Measurements from ENCODE around the gene ZSCAN5A.
A peak's percentile ranks its signal among the peaks of the same experiment; 100 is the strongest.
"Not testable (repeated sequence)": the region's sequence is repeated elsewhere in the genome, so short reads cannot be mapped to it uniquely, and the experiment has no call there.

The ZSCAN5A gene, protein sequence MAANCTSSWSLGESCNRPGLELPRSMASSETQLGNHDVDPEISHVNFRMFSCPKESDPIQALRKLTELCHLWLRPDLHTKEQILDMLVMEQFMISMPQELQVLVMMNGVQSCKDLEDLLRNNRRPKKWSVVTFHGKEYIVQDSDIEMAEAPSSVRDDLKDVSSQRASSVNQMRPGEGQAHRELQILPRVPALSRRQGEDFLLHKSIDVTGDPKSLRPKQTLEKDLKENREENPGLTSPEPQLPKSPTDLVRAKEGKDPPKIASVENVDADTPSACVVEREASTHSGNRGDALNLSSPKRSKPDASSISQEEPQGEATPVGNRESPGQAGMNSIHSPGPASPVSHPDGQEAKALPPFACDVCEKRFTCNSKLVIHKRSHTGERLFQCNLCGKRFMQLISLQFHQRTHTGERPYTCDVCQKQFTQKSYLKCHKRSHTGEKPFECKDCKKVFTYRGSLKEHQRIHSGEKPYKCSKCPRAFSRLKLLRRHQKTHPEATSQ

DNA sequence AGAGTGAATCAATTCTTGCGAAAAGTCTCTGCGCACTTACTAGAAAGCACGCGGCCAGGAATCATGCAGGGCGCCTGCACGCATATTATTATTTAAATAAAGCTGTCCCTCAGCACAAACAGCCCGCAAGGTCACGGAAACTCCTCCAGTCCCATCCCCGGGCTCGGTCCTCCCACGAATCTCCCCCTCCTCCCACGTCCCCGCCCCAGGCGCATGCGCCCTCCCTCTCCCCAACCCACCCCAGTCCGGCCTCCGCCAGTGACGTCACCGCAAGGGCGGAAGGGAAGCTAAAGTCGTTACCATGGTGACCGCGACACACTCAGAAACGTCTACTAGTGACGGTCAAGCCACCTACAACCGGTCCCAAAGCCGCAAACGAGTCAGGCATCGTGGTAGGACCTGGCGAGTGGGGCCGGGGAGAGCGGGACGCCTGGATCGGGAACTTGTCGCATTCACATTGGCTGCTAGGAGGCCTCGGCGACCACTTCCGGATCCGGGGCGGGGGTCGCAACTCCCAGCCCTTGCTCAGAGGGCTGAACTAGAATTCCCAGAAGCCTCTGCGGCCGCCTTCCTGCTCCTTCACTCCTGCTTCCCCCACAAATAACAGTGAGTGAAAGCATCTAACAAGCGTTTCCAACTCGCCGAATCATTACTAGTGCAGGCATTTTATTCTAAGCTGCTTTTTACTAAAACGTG, at the start of gene ZSCAN5A:
Gene ZSCAN5A, minus strand, starts transcription at position 459 of the 696 bp plus-strand sequence. CDS start 89,793 bp downstream, outside the sequence.
- DNase-seq (ENCODE audit: low read depth), result peak; percentile 75

DNA sequence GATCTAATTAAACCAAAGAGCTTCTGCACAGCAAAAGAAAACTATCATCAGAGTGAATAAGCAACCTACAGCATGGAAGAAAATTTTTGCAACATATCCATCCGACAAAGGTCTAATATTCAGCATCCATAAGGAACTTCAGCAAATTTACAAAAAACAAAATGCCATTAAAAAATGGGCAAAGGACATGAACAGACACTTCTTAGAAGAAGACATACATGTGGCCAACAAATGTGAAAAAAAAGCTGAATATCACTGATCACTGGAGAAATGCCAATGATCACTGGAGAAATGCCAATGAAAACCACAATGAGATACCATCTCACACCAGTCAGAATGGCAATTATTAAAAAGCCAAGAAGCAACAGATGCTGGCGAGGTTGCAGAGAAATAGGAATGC, 46.2 kb upstream of the ZSCAN5A start:
- DNase-seq (ENCODE audit: low read depth), result no peak

DNA sequence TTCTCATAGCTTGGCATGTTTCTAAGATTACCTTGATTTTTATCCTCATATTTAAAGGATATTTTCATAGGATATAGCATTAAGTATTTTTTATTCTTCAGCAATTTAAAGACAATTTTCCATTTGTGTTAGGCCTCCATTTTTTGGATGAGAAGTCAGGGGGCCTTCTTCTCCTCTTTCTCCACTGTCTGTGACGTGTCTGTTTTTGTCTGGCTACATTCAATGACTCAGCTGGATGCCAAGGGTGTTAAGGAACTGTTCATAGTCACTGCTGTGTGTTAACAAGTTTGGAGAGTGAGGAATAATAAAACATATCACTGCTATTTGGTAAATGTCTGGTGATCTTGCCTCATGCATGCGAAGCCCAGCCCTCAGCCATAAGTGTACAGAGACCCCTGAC, 42.3 kb upstream of the ZSCAN5A start:
- DNase-seq (ENCODE audit: low read depth), result no peak

DNA sequence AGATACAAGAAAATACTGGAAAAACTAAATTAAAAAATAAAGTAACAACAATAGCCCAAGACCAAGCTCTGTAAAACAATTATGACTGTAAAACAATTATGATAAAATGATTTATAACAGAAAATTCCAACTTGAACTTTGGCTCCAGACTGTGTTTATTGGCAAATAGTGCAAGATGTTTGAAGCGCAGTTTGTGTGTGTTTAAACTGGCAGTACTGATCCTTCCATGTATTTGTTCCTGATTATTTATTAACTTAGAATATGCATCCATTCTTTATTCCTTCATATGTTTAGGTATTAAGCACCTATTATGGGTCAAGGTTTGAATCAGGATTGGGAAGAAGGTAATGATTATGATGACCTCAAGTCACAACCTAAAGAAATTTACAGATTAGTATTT, 40.9 kb upstream of the ZSCAN5A start:
- no peak for DNase-seq (ENCODE audit: low read depth)

DNA sequence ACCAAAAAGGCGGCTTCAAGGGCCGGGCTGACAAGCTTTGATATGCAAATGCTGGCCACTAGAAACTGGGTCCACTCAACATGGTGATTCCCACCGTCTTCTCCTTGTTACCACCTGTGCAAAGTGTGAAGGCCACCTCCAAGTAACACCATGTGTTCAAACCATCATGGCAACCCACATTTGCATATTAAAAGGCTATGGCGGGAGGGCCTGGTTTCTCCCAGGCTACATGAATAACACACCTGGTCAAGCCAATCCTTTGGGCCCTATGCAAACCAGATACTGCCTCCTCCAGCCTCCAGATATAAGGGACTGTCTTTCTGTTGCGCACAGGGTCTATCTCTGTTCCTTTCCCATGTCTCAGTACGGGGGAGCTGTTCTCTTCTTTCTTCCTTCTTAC, 36.6 kb upstream of the ZSCAN5A start:
- no peak for DNase-seq (ENCODE audit: low read depth)

DNA sequence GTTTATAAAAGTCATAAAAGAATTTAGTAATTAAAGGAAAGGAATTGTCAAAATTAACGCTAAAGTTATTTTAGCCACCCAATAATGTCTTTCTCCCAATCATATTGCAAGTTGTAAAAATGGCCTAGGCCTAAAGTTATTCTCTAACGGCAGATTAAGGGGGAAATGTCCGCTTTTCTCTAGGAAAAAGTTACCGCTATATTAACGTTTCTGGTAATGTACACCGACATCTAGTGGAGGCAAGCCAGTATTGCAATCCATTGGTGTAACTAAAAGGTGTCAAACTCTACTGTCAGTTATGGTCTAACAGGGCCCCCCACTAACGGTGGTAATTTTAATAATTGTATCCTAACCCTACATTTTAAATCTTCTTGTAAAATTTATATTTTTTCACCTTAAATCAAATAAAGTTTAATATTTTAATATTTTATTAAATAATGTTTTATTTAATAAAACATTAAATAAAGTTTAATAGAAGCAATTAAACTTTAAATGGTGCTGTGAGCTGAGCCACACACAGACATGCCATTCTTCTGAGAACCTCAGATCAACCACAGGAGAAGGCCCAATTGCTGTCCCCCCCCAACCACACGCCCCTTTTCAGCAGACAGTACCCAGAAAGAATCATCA, 35.9 kb upstream of the ZSCAN5A start:
- no peak for DNase-seq (ENCODE audit: low read depth)

DNA sequence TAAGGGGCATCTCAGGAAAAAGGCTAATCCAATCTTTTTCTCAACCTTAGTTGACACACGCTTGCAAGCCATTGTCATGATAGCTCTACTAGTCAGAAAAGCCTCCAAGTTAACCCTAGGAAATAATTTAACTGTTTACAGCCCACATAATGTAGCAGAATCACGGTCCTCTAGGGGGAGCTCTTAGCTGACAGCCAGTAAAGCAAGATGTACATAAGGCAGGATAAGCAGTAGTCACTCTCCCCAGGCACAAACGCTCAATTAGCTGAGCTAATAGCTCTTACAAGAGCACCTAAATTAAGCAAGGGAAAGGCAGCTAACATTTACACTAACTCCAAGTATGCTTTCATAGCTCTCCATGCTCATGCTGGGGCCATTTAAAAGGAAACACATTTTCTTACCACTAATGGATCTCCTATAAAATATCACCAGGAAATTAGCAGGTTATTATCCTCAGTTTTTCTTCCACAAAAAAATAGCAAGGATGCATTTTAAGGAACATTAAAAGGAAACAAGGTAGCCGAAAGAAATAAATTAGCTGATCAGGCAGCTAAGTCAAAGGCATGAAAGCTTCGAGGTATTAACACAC, 33.7 kb upstream of the ZSCAN5A start:
- DNase-seq (ENCODE audit: low read depth), result no peak

DNA sequence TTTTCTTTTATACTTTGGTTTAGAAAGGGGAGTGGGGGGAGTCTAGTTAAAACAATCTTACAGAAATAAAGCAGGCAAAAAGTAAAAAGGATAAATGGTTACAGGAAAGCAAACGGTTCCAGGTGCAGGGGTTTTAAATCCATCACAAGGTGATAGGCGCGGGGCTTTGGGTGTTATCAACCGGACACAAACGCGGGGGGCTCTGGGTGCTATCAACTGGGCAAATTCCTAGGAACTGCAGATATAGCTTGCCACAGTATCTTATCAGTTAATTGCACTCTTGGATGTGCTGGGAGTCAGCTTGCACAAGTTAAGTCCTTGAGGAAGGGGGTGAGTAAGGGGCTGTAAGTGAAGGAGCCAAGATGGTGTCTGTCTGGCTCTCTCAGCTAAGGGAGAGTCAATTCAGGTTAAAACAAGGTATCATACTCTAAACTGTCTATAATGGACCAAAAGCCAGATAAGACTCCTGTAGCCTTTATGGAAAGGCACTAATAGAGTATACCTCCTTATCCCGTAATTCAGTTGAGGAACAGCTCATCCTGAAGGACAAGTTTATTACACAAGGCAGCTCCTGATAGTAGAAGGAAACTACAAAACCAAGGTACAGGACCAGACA, 32.6 kb upstream of the ZSCAN5A start:
- no peak for DNase-seq (ENCODE audit: low read depth)

DNA sequence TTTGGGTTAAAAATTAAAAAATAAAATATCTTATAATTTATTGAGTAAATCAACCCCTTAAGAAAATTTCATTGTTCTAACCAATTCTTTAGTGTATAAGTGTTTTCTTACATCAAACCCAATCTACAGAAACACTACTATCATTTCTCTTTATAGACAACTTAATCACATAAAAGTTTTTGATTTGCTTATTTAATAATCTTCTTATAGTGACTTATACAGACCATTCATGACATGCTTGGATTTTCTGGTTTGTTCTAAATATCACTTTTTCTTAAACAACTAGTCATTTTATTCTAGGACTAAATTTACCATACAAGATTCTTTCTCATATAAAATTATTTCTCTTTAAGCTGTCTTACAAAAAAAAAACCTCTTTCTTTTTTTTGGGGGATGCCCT, 27.3 kb upstream of the ZSCAN5A start:
- DNase-seq (ENCODE audit: low read depth), result no peak

DNA sequence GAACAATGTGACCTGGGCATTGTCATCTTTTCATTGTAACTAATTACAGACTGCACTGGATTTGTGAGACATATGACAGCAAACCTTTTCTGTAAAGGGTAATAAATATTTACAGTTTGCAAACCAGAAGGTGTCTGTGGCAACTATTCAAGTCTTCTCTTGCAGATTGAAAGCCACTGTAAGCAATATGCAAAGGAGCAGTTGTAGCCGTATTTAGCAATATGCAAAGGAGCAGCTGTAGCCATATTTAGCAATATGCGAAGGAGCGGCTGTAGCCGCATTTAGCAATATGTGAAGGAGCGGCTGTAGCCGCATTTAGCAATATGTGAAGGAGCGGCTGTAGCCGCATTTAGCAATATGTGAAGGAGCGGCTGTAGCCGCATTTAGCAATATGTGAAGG, 24.4 kb upstream of the ZSCAN5A start:
- not testable (repeated sequence) for DNase-seq (ENCODE audit: low read depth)

DNA sequence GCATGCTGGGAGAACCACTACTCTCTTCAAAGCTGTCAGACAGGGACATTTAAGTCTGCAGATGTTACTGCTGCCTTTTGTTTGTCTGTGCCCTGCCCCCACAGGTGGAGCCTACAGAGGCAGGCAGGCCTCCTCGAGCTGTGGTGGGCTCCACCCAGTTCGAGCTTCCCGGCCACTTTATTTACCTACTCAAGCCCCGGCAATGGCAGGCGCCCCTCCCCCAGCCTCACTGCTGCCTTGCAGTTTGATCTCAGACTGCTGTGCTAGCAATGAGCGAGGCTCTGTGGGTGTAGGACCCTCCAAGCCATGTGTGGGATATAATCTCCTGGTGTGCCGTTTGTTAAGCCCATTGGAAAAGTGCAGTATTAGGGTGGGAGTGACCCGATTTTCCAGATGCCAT, 22.4 kb upstream of the ZSCAN5A start:
- DNase-seq (ENCODE audit: low read depth), result not testable (repeated sequence)

DNA sequence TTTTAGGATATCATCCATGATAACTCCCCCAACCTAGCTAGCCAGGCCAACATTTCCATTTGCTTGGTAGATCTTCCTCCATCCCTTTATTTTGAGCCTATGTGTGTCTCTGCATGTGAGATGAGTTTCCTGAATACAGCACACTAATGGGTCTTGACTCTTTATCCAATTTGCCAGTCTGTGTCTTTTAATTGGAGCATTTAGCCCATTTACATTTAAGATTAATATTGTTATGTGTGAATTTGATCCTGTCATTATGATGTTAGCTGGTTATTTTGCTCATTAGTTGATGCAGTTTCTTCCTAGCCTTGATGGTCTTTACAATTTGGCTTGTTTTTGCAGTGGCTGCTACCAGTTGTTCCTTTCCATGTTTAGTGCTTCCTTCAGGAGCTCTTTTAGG, 20.7 kb upstream of the ZSCAN5A start:
- DNase-seq (ENCODE audit: low read depth), result not testable (repeated sequence)

DNA sequence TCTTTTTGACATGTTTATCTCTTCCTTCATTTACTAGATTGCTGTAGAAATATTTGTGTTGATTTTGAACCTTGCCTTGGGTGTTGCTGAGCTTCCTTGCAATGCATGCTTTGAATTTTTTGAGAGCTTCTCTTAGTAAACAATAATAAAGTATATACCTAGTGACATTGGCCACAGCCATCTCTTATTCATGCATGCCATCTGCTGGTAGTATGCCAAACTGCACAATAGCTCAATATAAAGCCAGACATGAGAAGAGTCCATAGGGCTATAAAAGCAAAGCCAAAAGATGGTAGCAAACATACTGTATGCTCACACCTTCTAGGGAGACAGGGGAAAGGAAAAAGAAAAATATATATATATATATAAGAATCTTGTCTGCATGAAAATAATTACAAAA, 18.9 kb upstream of the ZSCAN5A start:
- DNase-seq (ENCODE audit: low read depth), result no peak

DNA sequence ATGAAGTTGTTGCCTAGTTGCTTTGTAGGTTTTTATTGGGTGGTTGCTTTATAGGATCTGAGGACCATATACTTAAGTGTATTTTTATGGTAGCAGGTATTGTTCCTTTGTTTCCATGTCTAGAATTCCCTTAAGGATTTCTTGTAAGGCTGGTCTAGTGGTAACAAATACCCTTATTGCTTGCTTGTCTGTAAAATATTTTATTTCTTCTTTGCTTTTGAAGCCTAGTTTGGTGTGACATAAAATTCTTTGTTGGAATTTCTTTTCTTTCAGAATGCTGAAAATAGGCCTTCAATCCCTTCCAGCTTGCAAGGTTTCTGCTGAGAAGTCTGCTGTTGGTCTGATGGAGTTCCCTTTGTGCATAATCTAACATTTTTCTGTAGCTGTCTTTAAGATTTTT, 18.1 kb upstream of the ZSCAN5A start:
- DNase-seq (ENCODE audit: low read depth), result no peak

DNA sequence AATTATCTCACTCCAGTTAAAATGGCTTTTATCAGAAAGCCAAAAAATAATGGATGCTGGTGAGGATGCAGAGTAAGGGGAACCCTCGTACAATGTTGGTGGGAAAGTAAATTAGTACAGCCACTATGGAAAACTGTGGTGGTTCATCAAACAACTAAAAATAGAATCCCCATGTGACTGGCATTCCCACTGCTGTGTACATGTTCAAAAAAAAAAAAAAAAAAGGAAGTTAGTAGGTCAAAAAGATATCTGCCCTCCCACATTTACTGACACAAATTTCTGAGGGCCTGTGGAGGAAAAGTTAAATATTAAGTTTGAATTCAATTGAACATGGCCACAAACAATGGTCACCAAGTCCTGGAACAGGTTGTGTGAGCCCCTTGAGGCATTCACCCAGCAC, 9.8 kb upstream of the ZSCAN5A start:
- no peak for DNase-seq (ENCODE audit: low read depth)

DNA sequence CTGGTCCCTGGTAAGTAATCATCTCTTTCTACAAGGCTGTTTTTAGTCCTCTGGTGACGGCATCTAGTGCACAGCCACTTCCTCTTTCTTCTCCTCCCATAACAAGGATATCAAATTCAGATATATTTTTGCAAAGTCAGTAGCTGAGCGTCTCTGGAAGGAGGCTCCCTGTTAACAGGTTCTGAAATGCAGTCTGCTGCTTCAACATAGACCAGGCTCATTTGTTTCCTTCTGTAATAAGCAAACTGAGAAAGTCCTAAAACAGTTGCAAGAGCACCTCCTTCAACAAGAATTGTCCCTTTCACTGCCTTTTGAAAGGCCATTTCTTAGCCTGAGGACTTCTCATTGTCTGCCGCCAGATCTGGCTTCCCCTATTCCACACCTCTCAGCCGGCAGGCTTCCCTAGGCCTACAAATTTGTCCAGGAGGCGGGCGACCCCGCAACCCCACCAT, 7.4 kb upstream of the ZSCAN5A start:
- no peak for DNase-seq (ENCODE audit: low read depth)

DNA sequence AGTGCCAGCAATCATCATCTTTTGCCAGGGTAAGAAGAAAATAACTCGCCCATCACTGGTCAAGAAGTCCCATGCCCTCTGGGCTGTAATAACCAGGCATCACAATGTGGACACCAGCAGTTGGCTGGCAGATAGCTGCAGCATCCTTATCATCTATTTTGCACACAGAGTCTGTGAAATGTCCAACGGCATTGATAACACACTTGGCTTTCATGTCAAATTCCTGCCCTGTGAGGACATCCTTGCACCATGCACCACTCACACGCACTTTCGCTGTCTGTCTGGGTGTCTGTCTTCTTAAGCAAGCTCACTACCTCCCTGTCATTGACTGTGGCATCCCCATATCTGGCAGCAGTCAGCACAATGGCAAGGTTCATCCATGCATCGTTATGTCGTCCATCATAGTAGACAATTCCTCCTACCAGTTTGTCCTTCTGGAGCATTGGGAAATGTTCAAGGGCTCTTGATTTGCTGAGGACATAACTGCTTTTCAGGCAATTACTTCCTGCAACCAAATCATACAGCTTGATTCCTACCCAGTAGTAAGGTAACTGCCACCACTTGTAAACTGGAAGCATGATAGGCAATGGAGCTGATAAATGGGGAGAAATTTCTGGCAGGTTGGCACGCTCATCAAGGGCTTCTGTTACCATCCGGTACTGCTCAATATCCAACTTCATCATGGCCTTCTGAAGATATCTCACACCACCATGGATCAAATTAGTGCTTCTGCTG, 6.8 kb upstream of the ZSCAN5A start:
- DNase-seq (ENCODE audit: low read depth), result no peak

DNA sequence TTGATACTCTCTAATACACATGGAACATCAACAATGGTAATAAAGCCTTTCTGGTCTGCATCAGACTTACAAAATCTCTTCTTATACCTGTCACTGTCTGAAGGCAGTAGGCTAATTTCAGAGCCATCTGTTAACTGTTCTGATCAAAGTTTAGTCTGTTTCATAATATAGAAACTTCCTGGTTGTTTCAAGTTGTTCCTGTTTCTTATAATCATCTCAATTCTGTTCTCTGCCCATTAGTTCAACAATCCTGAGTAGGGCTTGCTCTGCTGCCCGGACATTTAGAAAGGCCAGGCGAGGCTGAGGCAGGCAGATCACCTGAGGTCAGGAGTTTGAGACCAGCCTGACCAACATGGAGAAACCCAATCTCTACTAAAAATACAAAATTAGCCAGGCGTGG, 5.4 kb upstream of the ZSCAN5A start:
- DNase-seq (ENCODE audit: low read depth), result no peak

DNA sequence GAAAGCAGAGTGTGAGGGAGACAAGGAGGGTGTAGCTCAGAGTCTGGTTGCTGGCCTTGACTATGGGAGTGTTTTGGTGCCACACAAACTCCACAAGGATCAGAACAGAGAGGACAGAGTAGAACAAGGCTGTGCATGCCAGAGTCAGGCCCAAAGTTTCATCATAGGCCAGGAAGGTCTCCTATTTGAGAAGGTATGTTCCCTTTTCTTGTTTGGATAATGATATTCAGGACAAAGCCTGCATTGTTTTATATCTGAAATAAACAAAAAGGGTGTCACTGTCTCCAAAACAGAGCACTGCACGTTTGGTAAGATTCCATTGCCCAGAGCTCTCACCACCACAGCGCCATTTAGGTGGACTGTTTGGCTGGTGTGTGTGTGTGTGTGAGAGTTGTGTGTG, 3.1 kb upstream of the ZSCAN5A start:
- DNase-seq (ENCODE audit: low read depth), result no peak

DNA sequence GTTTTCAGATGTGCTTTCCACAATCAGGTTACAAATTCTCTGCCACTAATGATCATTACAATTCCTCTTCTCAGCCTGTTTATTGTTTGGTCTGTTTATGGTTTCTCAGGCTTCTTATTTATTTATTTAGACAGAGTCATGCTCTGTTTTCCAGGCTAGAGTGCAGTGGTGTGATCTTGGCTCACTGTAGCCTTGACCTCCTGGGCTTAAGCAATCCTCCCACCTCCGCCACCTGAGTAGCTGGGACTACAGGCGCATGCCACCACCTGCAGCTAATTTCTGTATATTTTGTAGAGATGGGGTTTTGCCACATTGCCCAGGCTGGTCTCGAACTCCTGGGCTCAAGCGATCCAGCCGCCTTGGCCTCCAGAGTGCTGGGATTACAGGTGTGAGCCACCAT, 2.1 kb upstream of the ZSCAN5A start:
- DNase-seq (ENCODE audit: low read depth), result no peak

DNA sequence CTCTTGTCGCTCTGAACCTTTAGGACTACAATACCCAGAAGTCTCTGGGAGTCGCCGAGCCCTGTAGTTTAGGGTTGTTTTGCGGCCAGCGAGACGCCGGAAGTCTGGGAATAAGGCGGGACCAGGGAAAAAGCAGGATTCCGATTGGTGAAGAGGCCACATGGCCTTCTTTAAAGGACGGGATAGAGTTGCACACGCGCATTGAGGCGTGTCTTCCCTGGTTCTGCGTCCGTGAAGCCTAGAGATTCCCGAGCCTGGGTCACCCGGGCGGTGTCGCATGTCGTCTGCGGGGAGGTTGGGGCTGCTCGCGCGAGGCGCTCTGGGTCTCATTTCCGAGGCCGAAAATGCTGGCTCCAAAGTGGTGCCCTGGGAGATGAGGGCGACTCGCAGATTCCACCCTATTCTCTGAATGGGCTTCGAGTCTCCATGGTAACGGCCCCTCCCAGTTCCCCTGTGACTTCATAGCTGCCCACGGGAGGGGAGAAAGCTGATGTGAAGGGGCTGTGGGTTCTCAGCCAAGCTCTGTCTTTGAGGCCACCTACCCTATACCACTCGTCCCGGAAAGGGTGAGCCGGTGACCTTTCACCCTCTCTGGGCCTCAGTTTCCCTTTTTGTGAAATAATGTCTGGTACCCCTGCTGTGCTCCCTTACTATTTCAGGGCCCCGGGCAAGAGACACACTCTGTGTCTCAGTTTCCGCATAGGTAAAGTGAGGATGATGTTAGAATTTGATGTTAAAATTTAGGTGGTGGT, 614 bp upstream of the ZSCAN5A start:
- peak; percentile 96 for DNase-seq (ENCODE audit: low read depth)
